ENCODE data around the gene DGLUCY.
A peak's percentile ranks its signal among the peaks of the same experiment; 100 is the strongest.
"Not testable (repeated sequence)": the region's sequence is repeated elsewhere in the genome, so short reads cannot be mapped to it uniquely, and the experiment has no call there.

DGLUCY gene

DNA sequence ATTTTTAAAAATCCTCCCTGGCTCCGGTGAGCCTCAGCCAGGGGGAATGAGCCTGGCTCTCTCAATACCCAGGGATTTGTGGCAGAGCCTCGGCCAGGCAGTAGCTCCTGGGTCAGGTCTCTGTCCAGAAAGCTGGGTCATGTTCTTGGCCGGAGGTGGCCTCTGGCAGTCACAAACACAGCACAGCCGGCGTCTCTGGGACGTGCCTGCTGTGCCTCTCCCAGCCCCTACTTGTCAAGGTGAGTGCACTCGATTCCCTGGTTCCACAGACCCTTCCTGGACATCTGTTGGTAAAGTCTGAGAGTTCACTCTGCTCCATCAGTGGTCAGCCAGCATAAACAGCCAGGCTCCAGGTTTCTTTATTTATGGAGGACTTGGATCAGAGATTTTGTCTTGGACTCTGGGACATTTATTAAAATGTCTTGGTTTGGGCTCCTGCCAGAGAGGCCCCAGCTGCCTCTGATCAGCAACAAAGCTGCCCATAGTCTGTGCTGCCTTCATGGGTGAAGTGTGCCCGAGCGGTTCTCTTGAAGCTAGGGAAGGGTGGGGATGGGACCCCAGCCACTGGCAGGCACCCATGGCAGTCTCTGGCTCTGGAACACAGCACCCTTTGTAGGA lies 56.7 kb downstream of the DGLUCY start:
- no peak for DNase-seq

DNA sequence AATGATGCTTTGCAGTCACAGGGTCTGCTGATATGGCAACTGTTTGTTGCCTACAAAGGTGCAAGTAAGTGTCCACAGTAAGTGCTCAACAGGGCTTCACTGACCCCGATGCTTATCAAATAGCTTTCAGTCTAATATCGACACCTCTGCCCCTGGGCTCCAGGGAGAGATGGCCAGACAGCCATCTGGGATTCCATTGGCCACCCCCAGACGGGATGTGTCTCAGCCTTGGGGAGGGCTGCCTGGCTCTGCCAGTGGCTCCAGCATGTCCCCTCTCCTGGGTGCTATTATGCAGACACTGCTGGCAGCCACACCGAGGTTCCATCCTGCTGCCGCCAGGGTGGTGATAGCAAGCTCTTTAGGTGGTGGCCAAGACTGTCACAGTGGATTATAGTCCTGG lies 57.4 kb downstream of the DGLUCY start:
- no peak for DNase-seq

DNA sequence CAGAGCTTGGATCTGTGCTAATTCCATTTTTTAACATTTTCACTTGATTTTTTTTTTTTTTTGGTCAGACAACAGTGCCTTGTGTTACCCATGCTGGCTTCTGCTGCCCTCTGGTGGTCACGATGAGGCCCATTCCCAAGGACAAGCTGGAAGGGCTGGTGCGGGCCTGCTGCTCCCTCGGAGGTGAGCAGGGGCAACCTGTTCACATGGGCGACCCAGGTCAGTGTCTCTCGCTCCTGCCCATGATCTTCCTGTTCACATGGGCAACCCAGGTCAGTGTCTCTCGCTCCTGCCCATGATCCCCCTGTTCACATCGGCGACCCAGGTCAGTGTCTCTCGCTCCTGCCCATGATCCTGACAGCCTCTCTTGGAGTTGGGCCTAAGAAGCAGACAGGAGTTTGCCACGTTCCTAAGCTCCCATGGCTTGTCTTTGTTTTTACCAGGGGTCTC lies 59.4 kb downstream of the DGLUCY start:
- peak; percentile 48 for DNase-seq

DNA sequence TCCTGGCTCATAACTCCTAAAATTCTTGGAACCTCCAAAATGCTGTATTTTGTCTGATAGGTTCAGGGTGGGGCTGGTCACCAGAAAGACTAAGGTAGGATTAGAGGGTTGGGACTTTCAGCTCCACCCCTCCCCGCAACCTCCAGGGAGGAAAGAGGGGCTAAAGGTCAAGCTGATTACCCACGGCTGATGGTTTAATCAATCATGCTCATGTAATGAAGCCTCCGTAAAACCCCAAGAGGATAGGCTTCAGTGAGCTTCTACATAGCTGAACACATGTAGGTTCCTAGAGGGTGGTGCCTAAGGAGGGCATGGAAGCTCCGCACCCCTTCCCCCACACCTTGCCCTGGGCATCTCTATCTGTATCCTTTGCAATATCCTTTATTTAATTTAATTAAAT lies 60.0 kb downstream of the DGLUCY start:
- DNase-seq: no peak

DNA sequence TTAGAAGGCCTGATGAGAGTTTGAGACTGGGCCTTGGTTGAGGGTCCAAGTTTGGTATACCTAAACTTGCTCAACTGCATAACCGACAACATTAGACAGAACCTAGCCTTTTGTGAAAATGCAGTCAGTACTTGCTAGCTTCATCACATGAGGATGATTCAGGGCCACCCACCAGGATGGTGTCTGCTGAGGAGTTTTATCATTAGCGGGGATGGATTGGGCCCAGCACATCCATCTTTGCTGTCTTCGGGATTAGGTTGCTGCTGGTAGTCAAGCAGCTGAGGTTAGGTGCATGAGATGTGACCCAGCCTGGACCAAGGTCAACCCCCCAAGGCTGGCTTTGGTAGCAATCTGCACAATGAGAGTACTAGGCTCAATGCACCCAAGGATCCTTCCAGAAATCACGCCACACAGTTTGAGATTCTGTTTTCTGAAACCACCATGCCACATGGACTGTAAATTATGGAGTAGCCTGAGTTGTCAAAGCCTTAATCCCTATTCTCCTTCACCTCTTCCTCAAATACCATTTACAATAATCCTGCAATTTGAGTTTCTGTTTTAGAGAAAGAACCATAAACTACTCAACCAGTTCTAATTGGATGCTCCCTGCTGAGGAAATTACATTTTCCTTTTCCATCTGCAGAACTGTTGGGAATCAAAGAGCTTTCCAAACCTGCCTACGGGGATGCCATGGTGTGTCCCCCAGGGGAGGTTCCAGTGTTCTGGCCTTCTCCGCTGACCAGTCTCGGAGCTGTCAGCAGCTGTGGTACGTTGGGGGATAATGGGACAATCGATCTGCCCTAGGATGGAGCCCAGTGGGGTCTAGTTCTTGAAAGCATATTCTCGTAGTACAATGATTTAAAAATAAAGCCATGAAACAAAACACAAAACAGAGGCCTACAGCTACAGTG lies 61.7 kb downstream of the DGLUCY start:
- DNase-seq: no peak

DNA sequence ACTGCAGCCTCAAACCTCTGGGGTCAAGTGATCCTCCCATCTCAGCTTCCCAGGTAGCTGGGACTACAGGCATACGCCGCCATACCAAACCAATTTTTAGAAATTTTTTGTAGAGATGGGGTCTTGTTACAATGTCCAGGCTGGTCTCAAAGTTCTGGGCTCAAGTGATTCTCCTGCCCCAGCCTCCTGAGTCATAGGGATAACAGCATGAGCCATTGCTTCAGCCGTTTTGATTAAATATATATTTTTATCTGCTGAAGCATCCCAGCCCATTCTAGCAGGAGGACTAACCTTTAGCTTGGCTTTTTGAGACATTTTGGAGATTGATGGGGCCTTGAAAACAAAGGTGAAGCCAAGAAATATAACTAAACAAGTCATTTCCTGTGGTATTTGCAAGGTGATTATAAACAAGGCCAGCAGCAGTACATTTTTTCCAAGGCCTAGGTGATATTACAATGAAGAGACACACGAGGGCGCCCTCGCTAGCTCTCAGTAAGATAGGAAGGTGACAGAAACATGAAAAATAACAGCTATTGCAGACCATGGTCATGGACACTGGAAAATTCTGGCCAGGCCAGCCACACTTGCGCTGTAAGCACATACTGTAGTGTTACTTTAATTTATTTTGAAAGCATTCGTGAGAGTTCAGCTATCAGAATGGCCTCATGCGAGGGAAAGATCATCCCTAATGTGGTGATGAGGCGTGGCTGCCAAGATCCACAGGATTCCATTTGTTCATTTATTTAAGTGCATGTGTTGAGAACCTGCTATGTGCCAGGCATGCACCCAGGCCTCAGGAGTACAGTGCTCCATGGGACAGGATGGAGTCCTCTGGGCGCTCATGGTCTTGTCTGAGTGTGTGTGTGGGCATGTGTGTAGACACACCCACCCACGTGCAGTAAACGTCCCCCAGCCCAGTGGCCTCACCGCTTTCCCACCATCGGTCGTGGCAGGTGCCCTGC lies 63.5 kb downstream of the DGLUCY start:
- peak; percentile 41 for DNase-seq

DNA sequence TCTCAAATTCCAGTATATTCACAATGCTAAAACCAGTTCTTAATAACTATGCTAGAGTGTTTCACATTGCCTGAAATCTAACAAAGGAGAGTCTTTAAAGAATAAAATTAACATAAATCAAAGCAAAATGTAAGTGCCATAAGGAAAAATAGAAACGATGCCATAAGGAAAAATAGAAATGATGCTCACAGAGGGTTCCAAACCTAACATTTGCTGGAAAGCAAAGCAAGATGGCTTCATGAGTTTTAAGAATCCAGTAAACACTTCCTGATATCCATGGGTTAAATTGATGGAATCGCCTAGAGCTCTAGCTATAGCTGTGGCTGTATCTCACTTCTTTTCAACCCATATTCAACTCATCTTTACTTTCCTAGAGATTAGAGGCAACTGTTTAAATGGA lies 66.7 kb downstream of the DGLUCY start:
- DNase-seq: no peak

DNA sequence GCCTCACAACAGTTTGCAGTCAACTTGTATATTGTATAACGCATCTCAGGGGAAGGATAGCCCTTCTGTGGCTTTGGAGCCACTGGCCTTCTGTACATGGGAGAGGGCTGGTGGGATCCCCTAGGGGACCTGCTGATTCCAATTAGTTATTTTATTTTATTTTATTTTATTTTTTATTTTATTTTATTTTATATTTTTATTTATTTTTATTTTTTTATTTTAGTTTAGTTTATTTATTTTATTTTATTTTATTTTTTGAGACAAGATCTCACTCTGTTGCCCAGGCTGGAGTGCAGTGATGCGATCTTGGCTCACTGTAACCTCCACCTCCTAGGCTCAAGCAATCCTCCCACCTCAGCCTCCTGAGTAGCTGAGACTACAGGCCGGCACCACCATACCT lies 68.9 kb downstream of the DGLUCY start:
- not testable (repeated sequence) for DNase-seq

DNA sequence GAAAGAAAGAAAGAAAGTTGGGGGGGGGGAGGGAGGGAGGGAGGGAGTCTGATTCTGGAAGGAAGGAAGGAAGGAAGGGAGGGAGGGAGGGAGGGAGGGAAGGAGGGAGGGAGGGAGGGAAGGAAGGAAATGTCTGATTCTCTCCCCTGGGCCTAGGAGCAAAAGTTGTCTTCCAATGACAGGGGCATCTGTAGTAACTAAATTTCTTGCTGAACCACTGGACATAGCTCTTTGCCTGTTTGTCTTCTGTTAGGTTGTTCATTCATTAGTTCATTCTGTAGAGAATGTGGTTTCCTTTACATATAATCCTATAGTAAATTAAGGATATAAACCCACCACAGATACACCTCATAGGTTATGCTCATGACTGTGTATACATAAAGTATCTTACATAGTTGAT lies 70.7 kb downstream of the DGLUCY start:
- DNase-seq: no peak

DNA sequence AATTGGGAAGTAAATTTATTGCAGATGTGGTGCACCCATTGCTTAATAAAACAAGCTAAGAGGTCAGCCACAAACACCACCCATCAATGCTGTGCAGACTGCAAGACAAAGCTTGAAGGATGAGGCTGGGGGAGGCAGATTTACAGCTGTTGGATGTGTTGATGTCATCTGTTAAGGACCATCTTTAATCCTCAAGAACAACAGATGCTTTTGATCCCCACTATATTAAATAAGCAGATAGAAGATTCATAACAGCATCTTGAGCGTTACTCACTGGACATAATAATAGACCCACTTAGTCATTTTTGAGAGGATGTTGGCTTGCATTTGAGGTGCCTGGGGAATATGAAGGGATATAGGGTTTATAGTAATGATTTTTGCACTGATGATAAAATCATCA lies 71.8 kb downstream of the DGLUCY start:
- no peak for DNase-seq

DNA sequence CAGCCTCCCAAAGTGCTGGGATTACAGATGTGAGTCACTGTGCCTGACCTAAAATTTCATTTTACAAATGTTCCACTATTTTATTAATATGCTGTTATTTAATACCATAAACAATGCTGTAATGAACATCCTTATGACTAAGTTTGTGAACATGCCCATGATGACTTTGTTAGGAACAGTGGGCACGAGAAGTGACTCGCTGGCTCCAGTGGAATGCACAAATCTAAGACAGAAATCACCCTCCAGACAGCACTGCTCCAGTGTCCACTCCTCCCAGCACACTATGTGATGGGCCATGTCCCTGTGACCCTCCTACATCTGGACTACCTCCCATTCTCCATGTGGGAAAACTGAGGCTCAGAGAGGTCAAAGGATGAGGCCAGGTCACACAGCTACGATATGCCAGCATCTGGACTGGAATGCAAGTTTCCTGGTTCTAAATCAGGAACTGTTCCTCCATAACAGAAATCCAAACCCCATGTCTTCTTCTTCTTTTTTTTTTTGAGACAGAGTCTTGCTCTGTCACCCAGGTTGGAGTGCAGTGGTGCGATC lies 72.7 kb downstream of the DGLUCY start:
- no peak for DNase-seq

DNA sequence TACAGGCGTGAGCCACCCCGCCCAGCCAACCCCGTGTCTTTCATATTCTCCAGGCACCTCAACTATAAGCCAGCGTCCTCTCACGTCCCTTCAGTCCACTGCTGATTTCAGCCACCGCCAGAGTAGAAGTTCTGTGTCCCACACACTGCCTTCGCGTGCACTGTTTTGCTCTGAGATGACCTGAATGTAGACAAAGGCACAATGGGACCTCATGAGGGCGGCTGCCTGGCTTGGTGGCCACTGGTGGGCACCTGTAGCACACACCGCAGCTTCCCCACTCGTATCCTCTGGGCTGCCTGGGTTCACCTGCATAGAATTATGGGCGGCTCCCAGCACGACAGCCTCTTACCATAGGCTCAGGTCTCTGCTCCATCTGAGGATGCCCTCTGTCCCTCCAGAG lies 73.4 kb downstream of the DGLUCY start:
- no peak for DNase-seq

DNA sequence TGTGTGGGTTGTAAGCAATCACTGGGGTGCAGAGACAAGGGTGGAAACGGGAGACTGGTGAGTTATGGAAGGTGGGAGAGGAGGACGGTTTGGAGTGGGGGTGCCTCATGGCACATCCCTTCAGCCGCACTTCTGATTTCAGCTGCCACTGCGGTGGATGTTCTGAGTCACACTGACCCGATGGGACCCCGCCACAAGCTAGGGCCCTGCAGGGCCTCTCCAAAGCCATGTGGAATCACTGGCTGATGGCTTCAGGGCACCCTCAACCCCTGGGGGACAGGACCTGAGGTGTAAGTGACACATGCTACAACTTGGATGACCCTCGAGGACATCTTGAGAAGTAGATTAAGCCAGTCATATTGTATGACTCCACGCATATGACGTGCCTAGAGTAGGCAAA lies 77.0 kb downstream of the DGLUCY start:
- DNase-seq: no peak

DNA sequence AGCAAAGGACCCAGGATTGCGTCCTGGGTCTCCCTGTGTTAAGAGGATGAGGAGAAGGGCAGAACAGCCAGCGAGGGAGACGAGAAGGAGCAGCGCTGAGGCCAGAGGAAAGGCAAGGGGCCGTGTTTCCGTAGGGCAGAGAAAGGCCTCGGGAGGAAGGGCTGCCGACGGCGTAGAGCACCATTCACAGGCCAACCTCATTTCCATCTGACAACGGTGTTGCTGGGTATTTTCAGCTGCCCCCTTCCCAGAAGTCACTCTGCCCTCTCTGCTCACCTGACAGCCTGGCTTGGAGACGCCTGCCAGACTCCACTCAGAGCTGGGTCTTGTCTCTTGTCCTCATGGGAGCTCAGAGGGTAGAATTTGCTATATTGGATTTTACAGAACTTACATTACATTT lies 79.2 kb downstream of the DGLUCY start:
- DNase-seq: no peak

DNA sequence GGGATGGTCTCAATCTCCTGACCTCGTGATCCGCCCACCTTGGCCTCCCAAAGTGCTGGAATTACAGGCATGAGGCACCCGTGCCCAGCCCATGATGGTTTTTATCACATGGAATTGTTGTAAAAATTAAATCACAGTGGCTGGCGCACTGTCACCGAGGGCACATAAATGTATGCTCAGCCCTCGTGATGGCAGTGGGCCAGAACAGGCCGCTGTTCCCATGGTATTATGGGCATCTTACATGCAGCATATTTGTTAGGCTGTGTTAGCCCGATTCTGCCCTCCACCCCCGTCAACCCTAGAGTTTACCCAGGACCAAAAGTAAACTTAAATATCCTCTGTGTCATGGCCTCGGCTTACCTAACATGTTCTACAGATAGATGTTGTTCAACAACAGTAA lies 82.0 kb downstream of the DGLUCY start:
- no peak for DNase-seq

DNA sequence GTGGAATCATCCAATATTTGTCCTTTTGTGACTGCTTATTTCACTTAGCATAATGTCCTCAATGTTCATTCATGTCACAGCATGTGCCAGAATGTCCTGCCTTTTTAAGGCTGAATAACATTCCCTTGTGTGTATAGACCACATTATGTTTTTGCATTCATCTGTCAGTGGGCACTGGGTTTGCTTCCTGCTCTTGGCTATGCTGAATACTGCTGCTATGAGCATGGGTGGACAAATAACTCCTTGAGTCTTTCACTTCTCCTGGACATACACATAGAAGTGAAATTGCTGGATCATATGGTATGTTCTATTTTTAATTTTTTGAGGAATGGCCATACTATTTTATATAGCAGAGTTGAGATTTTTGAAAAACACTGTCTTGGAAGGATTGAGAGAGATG lies 83.8 kb downstream of the DGLUCY start:
- no peak for DNase-seq

DNA sequence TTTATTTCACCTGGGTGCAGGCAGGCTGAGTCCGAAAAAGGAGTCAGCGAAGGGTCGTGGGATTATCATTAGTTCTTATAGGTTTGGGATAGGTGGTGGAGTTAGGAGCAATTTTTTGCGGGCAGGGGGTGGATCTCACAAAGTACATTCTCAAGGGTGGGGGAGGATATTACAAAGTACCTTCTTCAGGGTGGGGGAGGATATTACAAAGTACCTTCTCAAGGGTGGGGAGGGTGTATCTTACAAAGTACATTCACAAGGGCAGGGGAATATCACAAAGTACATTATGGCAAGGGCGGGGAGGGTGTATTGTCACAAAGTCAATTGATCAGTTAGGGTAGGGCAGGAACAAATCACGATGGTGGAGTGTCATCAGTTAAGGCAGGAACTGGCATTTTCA lies 86.9 kb downstream of the DGLUCY start:
- DNase-seq: not testable (repeated sequence)

DNA sequence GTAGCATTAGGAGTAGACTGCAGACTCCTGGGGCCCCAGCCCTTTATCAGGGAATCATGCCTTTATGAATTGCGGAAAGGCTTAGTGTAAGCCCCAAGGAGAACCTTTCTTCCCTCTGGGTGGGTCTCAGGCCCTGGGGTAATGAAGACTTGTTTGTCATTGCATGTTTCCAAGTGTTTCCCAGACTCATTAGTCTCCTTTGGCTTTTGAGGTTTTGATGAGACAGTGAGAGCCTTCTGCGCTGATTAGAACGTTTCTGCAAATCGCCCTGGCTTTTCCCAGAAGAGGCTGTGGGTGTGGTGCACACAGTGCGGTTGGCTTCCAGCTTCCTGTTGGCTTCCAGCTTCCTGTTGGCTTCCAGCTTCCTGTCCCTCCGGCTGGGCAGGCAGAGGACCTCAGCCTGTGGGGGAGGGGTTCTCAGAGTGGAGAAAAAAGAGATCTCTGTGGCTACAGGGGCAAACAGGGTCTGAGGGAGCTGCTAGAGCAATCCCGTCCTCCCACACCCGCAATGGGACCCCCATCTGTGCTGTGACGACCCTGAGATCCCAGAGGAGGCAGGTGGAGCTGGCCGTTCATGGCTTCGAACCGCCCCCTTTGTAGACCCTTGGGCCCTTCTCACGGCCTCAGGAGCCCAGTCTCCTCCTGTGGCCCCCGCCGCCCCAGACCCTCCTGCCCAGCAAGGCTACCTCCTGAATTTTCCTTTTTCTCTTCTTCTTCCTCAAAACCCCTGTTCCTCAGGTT lies 88.5 kb downstream of the DGLUCY start:
- no peak for DNase-seq

DNA sequence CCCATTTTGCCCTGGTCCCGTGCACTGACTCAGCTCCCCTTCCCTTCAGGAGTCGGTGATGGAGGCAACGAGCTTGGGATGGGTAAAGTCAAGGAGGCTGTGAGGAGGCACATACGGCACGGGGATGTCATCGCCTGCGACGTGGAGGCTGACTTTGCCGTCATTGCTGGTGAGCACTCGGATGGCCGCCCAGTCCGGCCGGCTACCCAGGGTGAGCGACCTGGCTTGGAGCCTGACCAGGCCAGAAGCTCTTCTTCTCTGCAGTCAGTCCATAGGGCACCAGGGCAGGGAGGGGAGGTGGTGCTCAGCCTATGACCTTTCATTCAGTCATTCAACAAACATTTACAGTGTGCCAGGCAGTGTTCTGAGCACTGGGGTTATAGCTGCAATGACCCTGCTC lies 90.8 kb downstream of the DGLUCY start:
- no peak for DNase-seq

DNA sequence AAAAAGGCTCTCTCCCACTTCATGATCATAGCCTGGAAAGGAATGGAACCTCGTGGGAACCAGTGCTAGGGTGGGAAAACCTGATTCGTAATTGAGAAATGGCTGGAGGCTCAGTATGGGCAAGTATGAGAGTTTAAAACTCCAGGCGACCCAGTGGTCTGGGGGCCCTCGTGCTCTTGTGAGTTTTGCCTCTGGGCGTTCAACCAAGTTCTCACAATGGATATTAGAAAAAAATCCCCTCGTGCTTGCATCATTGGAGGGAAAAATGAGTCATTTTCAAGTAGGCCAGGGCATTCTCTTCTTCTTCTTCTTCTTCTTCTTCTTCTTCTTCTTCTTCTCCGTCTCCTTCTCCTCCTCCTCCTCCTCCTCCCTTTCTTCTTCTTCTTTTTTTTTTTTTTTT lies 91.6 kb downstream of the DGLUCY start:
- DNase-seq: no peak

DNA sequence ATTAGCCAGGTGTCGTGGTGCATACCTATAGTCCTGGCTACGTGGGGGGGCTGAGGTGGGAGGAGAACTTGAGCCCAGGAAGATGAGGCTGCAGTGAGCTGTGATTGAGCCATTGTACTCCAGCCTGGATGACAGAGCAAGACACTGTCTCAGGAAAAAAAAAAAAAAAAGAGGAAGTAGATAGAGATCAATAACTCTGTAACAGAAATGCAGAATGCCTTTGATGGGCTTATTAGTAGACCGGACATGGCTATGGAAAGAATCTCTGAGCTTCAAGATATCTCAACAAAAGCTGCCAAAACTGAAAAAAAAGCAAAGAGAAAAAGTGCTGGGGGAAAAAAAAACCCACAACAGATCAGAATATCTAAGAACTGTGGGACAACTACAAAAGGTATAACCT lies 93.1 kb downstream of the DGLUCY start:
- no peak for DNase-seq

DNA sequence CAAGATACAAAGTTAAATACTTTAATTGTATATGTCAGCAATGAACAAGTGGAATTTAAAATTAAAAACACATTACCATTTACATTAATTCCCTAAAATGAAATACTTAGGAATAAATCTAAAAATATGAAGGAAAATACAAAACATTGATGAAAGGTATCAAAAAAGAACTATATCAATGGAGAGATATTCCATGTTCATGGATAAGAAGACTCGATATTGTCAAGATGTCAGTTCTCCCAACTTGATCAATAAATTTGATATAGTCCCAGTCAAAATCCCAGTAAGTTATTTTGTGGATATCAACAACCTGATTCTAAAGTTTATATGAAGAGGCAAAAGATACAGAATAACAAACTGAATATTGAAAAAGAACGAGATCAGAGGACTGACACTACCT lies 97.1 kb downstream of the DGLUCY start:
- no peak for DNase-seq

Measured in NCI-H2107 (cell line).